Myocyte (in vitro differentiated cells): ENCODE data around the gene NALF2. TPM values are rescaled to one million over a fixed set of nuclear protein-coding genes. Genes with fewer than 3 reads are reported as not detected.

Experiments used
- DNase-seq: peaks from one replicate; pipeline ENCODE4 v3.0.0-alpha.2; 2012; ENCODE audit warnings: low read depth
- polyA plus RNA-seq: library from polyadenylated mRNA; unstranded; fragments of >200 nt; gene quantifications from one replicate; pipeline ENCODE4 v1.2.1, GENCODE V29; 2012; ENCODE audit warnings: missing spikeins
- total RNA-seq: library from RNA; depleted of rRNA; stranded (reverse); fragments of >200 nt; gene quantifications from 2 replicates; pipeline ENCODE4 v1.2.3, GENCODE V29; 2014

NALF2 gene
- total RNA-seq = not detected in 2 replicates
- not detected for polyA plus RNA-seq

DNA sequence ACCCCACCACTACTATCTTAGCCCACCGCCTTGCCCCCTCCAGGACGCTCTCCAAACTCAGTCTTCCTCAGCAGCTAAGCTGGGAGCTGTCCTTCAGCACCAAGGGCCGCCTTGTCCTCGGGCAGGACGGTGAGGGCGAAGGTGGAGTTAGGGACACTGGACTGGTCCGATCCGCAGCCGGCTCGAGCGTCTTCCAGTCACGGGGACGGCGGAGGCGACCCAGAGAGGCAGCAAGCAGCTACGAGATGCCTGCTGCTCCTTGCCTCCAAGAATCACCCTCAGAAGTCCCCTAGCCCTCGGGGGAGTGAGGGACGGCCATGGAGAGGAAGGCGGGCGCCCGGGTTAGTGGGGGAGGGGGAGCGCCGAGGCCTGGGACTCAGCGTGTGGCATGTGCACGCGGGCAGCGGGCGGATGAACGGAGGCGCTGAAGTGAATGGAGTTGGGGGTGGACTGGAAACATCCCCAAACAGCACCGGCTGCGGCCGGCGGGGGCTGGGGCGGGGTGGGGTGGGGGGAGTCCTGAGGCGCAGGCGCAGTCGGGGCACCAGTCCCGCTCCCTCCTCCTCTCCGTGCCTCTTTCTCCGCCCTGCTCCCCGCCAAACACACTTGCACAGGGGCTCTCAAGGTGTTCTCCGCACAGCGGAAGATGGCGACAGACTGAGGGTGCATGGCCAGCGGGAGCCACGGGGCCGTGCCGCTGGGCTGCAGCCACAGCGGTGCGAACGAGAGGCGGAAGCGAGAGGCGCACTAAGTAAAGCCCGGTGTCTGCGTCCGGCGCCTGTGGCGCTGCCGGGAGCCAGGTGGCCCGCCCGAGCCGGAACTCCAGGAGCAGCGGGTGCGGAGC, at the start of gene NALF2:
TSS of gene NALF2 (plus strand) at position 545 of the 844 bp plus-strand sequence. CDS start 957 bp downstream, outside the sequence.
- no peak for DNase-seq

DNA sequence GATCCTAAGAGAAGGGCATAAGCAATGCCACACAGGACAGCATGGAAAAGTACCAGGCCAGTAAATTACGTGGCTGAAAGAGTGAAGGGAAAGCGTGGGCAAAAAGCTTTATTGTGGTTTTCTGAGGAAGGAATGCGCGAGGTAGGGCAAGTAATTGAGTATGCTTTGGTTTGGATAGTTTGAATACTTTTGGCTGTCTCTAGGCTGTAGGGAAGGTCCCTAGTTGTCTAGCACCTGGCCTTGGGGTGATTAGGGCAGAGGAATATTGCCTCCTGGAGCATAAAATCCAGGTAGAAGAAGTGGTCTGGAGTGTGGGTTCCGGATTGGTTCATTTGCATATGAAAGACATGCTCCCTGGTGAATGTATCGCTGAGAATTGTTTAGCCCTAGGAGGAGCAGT, 46.4 kb upstream of the NALF2 start:
- DNase-seq = no peak

DNA sequence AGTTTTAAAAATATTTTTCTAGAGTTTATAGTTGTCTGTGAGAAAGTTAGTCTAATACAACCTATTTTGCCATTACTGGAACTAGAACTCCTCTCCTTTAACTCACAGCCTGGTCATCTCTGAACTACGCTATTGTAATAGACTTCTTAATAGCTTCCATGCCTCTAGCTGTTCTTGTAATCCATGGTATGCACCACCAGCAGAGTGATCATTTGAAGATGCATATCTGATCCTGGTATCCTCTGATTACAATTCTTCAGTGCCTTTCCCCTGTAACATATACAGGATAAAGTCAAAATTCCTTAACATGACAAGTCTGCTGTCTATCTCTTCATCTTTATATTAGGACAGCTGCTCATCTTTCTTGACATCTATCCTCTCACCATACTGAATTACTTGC, 37.6 kb upstream of the NALF2 start:
- no peak for DNase-seq

DNA sequence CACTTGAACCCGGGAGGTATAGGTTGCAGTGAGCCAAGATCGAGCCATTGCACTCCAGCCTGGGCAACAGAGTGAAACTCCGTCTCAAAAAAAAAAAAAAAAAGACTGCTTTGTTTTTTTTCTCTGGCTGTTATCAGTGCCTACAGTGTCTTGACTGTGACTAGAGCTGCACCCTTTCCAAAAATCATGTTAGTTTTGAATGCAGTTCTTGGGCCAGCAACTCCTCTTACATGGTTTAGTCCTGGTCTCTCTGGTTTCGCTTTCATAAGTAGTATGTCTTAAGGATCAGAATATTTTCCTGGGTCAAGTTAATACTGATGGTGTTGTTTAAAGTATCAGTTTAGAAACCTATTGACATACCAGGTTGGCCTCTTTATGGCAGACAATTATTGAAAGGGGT, 34.2 kb upstream of the NALF2 start:
- DNase-seq = no peak

DNA sequence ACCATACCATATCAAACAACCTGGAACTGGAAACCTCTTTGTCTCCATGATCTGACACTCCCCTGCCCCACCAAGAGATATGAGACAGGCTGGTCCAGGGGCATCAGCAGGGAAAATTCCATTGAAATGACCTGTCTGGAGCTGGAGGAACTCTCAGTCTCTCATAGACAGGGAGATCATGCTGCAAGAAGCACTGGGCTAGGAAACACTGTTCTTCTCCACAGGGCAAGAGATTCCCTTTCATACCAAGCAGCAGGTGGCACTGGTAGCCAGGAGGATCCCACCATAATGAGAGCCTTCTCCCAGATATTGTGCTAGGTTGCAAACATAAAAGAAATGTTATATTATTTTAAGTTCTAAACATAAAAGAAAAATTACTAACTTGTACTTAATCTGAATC, 14.5 kb upstream of the NALF2 start:
- DNase-seq = no peak

DNA sequence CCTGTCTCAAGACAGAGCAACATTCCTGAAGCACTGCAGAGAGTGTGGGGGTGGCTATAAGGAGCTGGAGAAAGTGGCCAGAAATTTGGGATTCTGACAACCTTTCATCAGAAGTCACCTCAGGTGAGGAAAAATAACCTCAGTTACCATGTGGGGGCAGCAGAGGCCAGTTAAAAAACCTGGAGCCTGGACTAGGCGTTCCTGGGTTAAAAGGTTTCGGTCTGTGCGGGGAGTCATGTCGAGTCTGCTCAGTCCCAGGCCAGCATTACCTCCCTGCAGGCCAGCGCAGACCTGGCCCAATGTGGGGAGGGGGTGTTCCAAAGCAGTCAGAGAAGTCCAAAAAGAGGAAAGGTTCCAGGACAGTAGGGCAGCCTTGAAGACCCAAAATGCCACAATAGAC, 10.9 kb upstream of the NALF2 start:
- no peak for DNase-seq

DNA sequence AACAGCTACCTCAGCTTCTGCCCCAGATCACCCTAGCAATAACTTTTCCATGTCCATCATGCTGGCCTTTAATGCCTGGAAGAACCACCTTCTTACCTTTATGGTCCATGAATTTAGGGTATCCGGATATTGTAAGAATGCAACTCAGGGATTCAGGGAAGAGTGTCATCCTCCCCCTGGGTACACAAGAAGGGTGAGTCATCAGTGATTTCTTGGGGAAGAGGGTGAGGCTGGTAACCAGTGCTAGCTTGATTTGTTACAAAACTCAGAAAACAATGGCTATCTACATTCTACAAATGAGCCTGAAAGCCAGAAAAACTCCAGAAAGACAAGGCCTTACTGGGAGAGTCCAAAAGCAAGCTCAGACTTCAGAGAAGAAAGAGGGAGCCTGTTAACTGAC, 10.4 kb upstream of the NALF2 start:
- DNase-seq = no peak

DNA sequence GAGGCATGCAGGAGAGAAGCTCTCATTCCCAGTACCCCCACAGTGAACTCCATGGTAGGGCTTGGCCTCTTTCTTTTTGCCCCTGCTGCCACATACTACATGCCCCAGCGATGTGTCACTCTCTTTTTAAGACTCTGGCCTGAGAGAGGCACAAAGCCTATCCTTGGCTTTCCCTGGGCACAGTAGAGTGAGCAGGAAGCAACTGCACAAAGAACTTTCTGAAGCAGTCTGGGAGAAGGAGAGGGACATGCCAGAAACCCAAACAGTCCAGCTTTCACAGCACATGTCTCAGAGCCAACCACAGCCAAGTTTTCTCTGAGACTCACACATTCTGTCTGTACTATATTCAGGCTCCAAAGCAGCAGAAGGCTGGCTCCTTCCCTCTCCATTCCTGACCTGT, 7.9 kb upstream of the NALF2 start:
- no peak for DNase-seq

DNA sequence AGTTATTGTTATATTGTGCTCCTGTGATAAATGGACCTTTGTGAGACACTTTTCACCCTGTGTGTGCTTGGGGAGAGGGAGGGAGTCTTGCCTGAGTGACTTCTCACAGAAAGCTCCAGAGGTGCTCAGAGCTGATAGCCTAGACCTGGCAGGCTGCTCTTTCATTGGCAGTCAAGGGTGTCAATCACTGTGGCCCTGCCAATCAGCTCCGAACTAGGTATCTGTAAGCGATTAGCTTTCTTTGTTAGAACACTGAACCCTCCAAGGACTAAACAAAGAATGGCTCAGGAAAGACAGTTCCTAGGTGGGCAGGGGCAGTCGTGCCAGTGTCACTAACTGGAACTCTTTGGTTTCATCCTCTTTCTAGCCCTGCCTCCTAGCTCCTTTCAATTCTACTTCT, 2.7 kb upstream of the NALF2 start:
- DNase-seq = no peak

DNA sequence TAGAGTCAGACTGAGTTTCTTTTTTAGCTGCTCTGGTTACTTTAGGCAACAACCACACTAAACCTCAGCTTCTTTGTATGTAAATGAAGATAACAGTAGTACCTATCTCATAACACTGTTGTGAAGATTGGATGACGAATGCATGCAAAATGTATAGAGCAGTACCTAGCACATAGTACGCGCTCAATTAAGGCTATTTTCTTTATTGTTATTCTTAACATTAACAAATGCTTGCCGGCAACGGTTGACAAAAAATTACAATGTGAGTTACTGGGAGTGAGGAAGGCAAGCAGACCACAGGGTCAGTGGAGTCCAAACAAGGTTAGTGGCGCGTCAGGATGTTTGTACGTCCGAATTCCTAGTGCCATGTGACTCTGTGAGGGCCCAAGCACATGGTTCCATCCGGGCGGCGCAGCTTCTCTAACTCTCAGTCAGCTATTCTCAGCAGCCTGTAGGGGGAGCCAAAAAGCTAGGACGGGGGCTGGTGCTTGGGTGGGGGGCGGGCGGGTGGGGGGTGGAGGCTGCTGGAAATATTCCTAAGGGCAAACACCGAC, 821 bp upstream of the NALF2 start:
- DNase-seq = no peak

DNA sequence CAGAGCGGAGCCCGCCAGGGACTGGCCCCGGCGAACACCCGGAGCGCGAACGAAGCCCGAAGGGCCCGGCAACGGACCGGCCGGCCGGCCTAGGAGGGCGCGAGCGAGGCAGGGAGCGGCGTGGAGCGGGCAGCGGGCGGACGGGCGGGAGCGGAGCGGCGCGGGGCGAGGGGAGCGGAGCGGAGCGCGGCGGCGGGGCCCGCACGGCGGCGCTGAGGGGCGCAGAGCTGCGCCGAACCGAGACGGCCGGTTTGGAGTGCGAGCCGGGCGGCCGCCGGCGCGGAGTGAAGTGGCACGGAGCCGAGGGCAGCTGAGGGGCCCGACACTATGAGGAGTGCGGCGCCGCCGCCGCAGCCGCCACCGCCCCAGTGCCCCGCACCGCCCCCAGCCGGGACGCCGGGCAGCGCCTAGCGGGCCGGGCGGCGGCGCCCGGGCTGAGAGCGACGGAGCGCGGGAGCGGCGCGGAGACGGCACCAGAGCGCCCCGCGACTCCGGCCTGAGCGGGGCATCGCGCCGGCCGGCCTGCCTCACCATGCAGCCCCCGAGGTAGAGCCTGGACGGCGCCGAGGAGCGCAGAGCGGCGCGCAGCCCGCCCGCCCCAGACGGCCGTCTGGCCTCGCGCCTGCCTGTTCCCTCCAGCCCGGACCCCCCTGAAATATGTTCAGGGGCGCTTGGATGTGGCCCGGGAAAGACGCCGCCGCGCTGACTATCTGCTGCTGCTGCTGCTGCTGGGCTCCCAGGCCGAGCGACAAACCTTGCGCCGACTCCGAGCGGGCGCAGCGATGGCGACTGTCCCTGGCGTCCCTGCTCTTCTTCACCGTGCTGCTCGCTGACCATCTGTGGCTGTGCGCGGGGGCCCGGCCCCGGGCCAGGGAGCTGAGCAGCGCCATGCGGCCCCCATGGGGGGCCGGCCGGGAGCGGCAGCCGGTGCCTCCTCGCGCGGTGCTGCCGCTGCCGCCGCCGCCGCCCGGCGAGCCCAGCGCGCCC, 793 bp downstream of the NALF2 start:
- DNase-seq = no peak

DNA sequence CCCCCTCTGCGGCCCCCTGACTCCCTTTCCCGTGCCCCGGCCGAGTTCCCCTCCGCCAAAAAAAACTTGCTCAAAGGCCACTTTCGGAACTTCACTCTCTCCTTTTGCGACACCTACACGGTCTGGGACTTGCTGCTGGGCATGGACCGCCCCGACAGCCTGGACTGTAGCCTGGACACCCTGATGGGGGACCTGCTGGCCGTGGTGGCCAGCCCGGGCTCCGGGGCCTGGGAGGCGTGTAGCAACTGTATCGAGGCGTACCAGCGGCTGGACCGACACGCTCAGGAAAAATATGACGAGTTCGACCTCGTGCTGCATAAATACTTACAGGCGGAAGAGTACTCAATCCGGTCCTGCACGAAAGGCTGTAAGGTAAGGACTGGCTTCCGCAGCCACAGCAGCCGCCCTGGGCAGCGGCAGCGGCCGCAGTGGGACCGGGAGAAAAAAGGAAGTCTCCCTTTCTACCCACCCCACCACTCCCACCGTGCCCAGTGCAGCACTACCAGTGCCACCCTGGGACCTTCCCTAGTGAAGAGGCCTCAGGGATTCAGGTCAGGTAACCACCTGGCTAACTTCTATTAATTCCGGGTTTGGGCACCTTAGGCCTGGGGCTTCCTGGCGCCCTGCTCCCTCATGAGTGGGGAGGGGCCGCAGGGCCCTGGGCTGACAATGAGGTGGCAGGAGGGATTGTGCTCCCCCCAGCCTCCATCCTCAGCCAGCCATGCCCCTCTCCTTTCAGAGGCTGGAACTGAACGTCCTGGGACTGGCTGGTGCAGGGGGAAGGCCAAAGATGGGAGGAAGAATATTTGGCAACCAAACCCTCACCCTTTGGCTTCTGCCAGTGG, 1.9 kb downstream of the NALF2 start:
- DNase-seq = no peak

DNA sequence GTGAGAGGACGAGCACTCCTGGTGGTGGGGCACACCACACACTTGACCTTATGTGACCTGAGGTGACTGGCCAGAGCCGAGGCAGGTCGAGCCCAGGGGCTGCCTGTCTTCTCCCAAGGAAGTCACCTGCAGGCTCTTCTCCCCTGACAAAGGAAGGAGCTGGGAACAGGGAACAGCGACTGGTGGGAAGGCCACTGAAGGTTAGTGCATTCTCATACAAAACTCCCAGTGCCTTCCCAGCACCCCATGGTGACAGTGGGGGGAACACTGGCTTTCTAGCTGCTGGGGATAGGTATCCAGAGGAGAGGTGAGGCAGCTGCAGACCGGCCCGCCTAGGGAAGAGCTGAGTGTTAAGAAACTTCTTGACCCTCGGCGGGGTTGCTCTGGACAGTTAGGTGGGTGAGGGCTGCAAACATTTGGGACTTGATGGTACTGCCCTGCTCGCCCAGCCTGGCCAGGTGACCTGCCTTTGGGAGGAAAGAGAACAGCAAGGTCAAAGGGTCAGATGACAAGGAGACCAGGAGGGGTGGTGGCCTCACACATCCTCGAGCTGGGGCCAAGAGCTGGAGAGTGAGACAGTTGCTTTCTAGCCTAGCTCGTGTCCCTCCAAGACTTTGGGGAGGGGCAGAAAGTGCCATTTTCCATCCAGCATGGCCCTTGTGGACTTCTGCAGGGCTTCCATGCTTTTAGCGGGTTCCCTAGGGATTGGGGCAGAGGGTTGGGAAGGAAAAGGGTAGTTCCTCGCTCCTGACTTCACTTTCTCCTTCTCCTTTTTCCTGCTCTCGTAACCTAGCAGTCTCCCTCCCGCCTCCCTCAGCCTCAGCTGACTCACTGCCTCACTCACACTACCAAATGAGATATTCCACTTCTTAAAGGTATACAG, 2.7 kb downstream of the NALF2 start:
- no peak for DNase-seq

DNA sequence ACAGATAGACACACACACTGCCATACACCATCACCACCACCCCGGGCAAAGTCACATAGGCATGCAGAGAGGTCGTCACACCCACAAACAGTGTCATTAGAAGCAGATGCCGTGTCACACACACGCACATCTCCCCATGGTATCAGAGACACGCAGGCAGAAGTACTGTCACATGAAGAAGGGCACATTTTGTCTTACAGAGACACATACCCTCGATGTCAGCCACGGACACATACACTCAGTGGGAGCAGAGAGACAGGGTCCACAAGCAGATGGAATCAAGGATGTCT, 3.3 kb downstream of the NALF2 start:
- no peak for DNase-seq

DNA sequence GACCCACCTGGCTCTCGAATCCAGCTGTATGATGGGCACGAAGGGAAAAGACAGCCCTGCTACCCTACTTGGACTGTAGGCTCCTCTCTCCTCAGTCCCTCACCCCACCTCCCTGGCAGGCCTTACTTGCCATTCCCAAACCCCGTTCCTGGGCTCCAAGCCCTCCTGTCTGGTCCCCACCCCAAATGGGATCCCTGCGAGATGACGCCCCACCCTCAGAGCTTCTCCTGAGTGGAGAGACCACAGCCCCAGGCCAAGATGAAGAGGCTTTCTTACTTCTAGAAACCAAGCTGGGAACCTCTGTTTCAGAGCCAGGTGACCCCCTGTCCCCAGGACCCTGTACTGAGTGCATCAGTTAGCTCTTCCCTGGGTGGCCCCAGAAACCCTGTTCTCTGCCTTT, 4.5 kb downstream of the NALF2 start:
- DNase-seq = no peak

DNA sequence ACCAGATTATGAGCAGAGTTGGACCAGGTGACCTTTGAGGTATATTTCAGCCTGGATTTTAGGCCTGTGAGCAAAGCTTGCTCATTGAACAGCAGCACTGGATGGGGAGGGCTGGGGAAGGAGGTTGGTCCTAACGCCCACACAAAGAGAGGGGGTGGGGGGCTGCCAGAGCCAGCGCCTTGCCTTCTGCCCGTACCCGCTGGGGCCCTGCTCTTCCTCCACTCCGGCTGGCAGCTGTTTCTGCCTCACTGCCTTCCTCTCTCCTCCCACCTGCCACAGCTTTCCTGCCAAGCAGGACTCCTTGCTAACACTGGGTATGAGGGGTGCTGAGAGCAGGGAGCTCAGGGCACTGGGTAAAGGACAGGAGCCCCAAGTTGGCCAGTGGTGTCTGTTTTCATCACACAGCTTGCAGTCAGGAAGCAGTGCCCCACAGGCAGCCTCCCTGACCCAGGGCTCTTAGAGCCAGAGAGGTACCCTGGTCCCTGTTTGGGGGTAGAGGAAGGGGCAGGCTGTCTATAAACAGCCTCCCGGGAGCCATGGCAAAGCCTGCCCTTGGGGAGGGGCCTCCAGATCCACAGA, 6.1 kb downstream of the NALF2 start:
- no peak for DNase-seq

DNA sequence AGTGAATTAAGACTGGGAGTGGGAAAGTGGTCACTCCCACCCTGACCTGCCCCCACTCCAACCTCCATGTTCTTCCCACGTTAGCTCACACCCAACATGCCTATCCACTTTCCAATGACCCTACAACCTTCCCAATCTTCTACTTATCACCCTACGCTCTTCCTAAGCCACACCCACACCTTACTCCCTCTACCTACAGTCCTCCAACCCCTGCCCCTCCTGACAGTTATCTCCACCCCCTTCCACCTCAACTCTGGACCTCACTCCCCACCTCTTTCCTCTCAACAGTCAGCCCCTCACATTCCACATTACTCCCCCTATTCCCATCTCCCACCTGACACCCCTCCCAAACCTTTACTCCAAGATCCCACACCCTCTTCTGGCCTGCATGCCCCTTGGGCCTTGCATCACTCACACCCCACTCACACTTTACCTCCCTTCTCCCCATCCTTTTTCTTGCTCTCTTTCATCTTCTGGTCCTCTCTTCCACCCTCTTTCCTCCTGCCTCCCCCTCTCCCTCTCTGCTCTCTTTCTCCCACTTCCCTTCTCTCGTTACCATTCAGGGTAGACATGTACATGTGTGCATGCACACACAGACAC, 6.9 kb downstream of the NALF2 start:
- DNase-seq = no peak

DNA sequence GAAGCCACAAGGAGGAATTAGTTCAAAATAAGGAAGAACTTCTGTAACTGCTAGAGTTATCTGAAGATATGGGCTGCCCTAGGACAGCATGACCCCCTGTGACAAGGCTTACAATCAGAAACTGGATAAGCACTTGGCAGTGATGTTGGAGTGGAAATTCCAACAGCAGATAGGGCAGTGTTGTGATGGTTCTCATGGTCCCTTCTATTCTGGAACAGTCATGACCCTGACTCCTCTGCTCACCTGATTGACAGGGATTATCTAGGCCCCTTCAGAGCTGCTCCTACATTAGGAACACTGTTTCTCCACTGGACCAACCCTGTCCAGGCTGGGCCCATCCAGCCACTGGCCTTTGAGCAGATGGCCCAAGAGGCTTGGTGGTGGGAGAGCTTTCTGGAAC, 17.9 kb downstream of the NALF2 start:
- no peak for DNase-seq

DNA sequence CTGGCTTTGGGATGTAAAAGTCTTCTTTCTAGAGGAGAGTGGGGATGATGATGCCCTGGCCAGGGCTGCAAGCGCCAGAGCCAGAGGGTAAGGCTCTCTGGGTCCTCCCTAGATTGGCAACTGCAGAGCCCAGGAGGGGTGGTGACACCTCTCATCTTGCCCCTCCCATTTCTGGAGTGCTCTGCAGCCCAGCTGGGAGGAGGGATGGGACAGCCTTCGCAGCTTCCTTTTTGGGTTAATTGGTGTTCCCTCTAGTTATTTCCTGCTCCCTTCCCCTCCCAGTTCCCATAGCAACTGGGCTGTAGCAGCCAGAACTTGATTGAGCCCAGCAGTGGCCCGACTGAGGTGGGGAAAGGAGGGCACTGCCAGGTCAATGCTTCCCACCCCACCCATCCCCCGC, 19.2 kb downstream of the NALF2 start:
- DNase-seq = no peak
